CD4-positive, alpha-beta T cell treated with Interleukin-15 for 4 hours (primary cell): ENCODE measurements around the gene EXD2.
"Not testable (repeated sequence)": the region's sequence is repeated elsewhere in the genome, so short reads cannot be mapped to it uniquely, and the experiment has no call there.

ENCODE experiments used
- DNase-seq: peaks from one replicate; pipeline ENCODE4 v3.0.0-alpha.2; 2020; ENCODE audit warnings: low spot score

EXD2 gene, protein sequence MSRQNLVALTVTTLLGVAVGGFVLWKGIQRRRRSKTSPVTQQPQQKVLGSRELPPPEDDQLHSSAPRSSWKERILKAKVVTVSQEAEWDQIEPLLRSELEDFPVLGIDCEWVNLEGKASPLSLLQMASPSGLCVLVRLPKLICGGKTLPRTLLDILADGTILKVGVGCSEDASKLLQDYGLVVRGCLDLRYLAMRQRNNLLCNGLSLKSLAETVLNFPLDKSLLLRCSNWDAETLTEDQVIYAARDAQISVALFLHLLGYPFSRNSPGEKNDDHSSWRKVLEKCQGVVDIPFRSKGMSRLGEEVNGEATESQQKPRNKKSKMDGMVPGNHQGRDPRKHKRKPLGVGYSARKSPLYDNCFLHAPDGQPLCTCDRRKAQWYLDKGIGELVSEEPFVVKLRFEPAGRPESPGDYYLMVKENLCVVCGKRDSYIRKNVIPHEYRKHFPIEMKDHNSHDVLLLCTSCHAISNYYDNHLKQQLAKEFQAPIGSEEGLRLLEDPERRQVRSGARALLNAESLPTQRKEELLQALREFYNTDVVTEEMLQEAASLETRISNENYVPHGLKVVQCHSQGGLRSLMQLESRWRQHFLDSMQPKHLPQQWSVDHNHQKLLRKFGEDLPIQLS

GRCh38 chr14:69191340-69192111 lies at the start of gene EXD2:
TSS of gene EXD2 (plus strand) at chr14:69191498. CDS start at chr14:69209471, 17,973 bp downstream.
- DNase-seq: peak; percentile 77

DNA sequence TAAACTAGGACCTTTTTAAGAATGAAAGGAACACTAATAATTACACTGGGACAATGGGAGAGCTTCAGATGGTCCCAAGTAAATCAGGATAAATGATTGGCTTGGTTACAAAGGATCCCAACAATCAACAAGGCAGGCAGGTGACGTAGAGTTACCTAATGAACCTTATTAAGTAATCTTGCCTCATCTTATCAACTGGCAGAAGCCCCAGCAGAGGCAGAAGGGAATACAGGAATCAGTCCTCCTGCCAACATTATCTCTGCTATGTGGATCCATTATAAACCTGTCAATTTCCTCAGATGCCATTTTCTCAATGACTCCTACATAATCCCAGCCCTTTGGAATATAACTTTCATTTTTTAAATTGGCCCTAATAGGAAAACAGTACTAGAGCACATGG lies 49.7 kb upstream of the EXD2 start:
- no peak for DNase-seq

GRCh38 chr14:69142101-69142500 lies 49.2 kb upstream of the EXD2 start:
- no peak for DNase-seq

DNA sequence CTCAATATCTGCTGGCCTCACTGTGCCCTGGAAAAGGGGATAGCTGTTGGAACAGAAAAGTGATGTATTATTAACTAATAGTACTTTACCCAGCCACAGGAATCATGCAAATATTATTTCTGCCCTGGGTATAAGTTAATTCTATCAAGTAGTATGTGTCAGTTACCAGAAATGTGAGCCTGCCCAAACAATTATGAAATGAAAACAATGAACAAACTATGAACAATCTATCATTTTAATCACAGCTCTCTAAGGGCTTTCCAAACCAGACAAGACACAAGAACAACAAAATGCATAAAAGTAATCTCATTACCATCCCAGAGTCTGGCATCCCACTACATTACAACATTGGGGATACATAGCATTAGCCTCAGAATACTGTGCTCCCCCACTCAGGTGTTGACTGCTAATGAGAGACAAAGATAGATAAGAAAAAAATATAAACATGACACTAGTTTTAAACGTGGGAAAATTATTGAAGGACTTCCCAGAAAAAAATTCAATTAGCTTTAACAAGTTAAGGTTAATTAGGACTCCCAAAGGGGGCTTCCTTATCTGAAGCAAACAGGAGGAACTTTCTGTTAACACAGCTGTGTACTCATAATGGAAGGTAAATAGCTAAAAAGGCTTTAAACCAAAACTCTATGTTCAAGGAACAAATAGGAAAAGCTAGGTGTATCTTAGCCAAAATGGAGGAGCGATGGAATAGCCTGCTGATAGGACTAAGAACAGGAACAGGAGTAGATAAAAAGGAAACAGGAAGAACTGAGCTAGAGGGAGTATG lies 41.6 kb upstream of the EXD2 start:
- no peak for DNase-seq

- DNase-seq: peak; percentile 76
Observed at GRCh38 chr14:69151458-69152180, 39.7 kb upstream of the EXD2 start.

DNA sequence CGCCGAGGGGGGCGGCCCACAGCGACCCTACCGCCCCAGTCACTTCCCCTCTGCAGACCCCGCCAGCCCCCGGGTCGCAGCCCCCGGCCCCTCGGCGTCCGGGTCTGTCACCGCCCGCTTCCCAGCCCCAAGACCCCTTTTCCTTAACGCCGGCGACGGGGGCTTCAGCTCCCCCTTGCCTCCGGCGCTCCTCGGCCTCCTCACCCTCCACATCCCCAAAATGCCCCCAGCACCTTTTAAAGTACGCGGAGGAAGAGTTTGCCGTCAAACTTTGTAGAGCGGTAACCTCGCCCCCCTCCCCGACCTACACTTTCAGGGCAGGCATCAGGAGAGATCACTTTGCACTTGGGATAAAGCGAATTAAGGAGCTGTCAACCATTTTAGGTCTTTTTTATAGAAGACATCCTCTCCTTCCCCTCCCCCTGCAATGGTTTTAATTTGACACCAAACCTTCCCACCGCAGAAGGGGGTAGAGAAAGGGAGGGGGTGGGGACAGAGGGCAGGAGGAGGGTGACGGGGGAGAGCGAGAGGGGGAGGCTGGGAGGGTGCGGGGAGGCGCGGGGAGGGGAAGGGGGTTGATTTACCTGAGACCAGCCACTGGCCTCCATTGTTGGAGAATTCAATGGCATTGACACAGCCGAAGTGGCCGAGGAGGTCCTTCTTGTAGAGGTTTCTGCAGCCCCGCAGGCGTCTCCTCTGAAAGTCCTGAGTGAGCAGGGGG lies 39.0 kb upstream of the EXD2 start:
- DNase-seq: peak; percentile 55

- peak; percentile 92 for DNase-seq
Observed at GRCh38 chr14:69152902-69153151, 38.5 kb upstream of the EXD2 start, which contains the start of gene DCAF5. TSS of gene DCAF5 (minus strand) at chr14:69153119. CDS start at chr14:69152978, 141 bp downstream.

DNA sequence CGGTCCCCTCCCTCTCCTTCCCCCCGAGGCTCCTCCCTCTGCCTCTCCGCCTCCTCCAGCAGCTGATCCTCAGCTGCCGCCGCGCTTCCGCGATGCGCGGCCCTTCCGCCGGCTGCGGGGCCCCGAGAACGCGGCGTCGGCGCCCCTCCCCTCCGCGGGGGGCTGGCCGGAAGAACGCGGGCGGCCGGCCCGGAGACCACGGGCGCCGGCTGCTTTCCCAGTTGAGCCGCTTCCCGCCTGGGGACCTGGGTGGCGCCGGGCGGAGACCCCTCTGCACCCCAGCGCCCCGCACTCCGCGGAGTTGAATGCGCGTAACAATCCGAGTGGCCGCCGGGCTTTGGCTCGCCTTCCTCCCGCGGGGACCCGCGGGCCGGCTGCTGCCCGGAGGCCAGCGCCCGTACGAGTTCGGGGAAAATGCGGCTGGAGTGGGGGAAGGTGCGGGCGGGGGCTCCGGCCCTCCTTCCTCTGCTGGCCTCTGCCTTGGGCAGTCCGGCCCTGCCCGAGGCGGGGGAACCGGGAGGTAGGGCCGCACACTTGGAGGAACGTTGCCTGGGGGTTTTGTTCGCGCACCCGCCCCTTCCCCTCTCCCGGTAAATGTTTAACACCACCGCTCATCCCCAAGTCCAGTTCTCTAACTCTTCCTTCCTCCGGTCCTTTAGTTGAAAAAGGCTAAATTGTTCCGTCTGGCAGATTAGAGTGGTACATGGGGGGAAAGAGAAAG lies 38.0 kb upstream of the EXD2 start:
- no peak for DNase-seq

- DNase-seq: no peak
Observed at GRCh38 chr14:69153873-69154270, 37.4 kb upstream of the EXD2 start.

GRCh38 chr14:69154779-69155178 lies 36.5 kb upstream of the EXD2 start:
- DNase-seq: no peak

- no peak for DNase-seq
Observed at GRCh38 chr14:69156224-69156623, 35.1 kb upstream of the EXD2 start.

GRCh38 chr14:69161590-69161989 lies 29.7 kb upstream of the EXD2 start:
- no peak for DNase-seq

GRCh38 chr14:69165787-69166186 lies 25.5 kb upstream of the EXD2 start:
- not testable (repeated sequence) for DNase-seq

DNA sequence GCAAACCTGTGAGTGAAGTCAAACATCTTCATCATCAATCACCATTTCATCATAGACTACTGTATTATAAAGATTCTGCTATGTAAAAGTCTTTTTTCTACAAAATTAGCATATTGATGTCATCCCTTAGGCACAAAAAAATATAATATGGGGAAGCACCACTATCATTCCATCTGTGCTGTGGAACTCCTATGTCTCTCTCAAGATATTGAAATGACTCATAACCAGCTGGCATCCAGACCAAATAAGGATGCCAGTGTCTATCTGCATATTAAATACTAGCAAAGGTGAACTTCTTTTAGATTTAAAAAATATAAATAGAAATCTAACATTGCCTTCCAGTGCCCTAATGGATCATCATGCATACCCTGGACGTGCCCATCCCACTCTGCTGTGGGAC lies 20.5 kb upstream of the EXD2 start:
- DNase-seq: no peak

DNA sequence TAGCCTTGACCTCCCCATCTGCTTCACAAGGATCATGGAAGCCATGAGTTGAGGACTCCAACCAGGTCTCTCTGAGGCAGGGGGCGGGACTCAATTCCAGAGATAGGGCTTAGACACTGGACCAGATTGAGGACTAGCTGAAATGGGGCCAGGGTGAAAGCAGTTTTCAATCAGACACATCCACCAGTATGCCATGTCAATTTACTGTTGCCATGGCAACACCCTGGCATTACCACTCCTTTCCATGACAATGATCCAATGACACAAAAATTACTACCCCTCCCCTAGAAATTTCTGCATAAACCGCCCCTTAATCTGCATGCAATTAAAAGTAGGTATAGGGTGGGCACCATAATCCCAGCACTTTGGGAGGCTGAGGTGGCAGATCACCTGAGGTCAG lies 19.7 kb upstream of the EXD2 start:
- no peak for DNase-seq

DNA sequence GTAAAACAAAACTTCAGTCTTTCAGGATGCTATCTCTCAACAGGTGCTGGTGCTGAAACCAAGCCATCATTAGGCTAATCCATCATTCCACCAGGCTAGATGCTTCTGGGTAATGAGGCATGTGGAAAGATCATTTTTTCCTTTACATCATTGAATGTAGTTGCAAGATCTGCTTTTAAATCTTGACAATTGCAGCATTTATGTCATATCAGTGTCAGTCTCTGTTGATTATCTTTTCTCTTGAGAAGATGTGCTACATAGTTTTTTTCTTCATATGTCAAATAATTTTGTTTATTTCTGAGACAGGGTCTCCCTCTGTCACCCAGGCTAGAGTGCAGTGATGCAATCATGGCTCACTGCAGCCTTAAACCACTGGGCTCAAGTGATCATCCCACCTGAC lies 16.2 kb upstream of the EXD2 start:
- no peak for DNase-seq

DNA sequence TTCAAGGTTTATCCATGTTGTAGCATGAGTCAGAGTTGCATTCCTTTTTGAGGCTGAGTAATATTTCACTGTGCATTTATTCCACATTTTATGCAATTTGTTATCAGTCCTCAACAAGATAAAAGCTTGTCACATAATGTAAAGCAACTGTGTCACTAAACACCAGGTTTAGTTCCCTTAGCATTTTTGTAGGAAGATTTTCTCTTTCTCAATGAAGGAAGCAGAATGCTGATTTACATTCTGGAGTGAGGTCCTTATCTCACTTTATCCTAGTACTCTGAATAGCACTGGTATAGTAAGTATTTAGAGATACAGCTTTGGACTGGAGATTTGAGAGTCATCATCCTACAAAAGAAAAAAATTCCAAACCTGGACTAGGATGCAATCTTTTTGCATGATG lies 9.8 kb upstream of the EXD2 start:
- DNase-seq: no peak

GRCh38 chr14:69182580-69182979 lies 8.7 kb upstream of the EXD2 start:
- DNase-seq: not testable (repeated sequence)

DNA sequence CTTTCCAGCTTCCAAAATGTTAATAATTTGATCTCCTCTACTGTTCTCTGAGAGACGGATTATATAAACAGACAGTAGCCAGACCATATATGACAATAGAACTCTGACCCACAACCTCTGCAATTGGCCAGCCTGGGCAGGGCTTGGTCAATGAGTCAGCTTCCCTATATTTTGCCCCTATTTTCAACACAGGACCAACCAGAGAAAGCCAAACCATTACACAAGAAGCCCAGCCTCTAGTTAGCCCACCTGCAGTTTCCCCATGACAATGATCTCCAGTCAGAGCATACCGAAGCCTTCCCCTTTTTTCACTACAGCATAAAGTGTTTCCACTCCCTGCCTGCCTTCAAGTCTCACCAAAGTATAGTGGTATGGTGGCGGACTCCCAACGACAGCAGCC lies 7.6 kb upstream of the EXD2 start:
- DNase-seq: no peak

- DNase-seq: no peak
Observed at GRCh38 chr14:69190191-69190590, 1.1 kb upstream of the EXD2 start.
